GM12878 (cell line): ENCODE results near the gene PDGFD. TPM values are rescaled to one million over a fixed set of nuclear protein-coding genes. Genes with fewer than 3 reads are reported as not detected.
A peak's percentile ranks its signal among the peaks of the same experiment; 100 is the strongest.

Source experiments
- ATAC-seq: fragments of 200-7000 bp; cut with Tn5 transposase; 3 replicates; pipeline ENCODE4 v1.9.1; 2020; ENCODE audit warnings: mild to moderate bottlenecking, moderate library complexity
- BruUV-seq: library from RNA; stranded (reverse); fragments of 400-500 nt; replicated peaks from 2 replicates; lab custom pipeline; 2021; lab: Mats Ljungman, UMichigan
- CTCF ChIA-PET: fragments of 300-600 bp; sonication (Branson Sonifier 250); formaldehyde crosslinking; extraction: SDS; loops from one replicate; lab custom pipeline; 2021; ENCODE audit warnings: inconsistent platforms; lab: Yijun Ruan, JAX
- POLR2A ChIA-PET: fragments of 350-600 bp; formaldehyde crosslinking; extraction: SDS; loops from one replicate; lab custom pipeline; 2021; ENCODE audit warnings: inconsistent platforms; lab: Charles Lee
- RAD21 ChIA-PET: fragments of 300-600 bp; sonication (Branson Sonifier 250); formaldehyde crosslinking; loops from one replicate; lab custom pipeline; 2023; ENCODE audit warnings: antibody characterized with exemption; ENCODE audit not compliant: unreplicated experiment; lab: Charles Lee
- SMC1A ChIA-PET: fragments of 300-600 bp; sonication (Branson Sonifier 250); formaldehyde crosslinking; loops from one replicate; lab custom pipeline; 2023; ENCODE audit not compliant: unreplicated experiment, uncharacterized antibody; lab: Charles Lee
- DNase-seq: peaks from one replicate; pipeline ENCODE4 v3.0.0-alpha.2; 2011; ENCODE audit warnings: low read depth, low spot score
- FAIRE-seq: peaks from 3 replicates; lab custom pipeline; 2011; peaks lifted over from hg19 to GRCh38; lab: Jason Lieb, UNC
- H2AFZ ChIP-seq: 2 replicates; pipeline ENCODE4 v1.6.0; 2011; ENCODE audit warnings: low read depth, low read length, control low read depth; ENCODE audit not compliant: control insufficient read depth
- H3K27ac ChIP-seq: 2 replicates; pipeline ENCODE4 v1.5.1; 2011; ENCODE audit warnings: control low read depth; ENCODE audit not compliant: control insufficient read depth, insufficient read depth
- H3K27me3 ChIP-seq, 2 experiments: replicated peaks in 1 of 2; 2 replicates each; pipeline versions ENCODE4 v1.6.0 to v1.6.1; 2011; ENCODE audit warnings: low read length in 1 of 2; ENCODE audit not compliant: control insufficient read depth in 2 of 2, insufficient read depth in 2 of 2
- H3K36me3 ChIP-seq, 2 experiments: 2 replicates each; pipeline ENCODE4 v1.5.1; 2011; ENCODE audit warnings: low read length in 1 of 2; ENCODE audit not compliant: control insufficient read depth in 2 of 2, insufficient read depth in 2 of 2
- H3K4me1 ChIP-seq: 2 replicates; pipeline ENCODE4 v1.6.1; 2011; ENCODE audit warnings: mild to moderate bottlenecking, low read length, moderate library complexity, mixed read lengths; ENCODE audit not compliant: control insufficient read depth, insufficient read depth
- H3K4me2 ChIP-seq: 2 replicates; pipeline ENCODE4 v1.6.0; 2011; ENCODE audit warnings: control low read depth; ENCODE audit not compliant: control insufficient read depth, insufficient read depth
- H3K4me3 ChIP-seq: fragments of 200-600 bp; sonication (generic); 2 replicates; pipeline ENCODE4 v1.5.1; 2016
- H3K79me2 ChIP-seq: 2 replicates; pipeline ENCODE4 v1.6.0; 2011; ENCODE audit warnings: low read length; ENCODE audit not compliant: control insufficient read depth, insufficient read depth
- H3K9ac ChIP-seq: 2 replicates; pipeline ENCODE4 v1.8.0; 2011; ENCODE audit warnings: low read length, control low read depth, mixed read lengths; ENCODE audit not compliant: control insufficient read depth, insufficient read depth
- H3K9me3 ChIP-seq: replicated peaks from 3 replicates; pipeline ENCODE4 v1.5.1; 2011; ENCODE audit warnings: mild to moderate bottlenecking, low read length; ENCODE audit not compliant: control insufficient read depth, insufficient read depth
- H4K20me1 ChIP-seq: 2 replicates; pipeline ENCODE4 v1.6.0; 2011; ENCODE audit not compliant: control insufficient read depth, insufficient read depth
- BCL11A ChIP-seq: IDR thresholded peaks from 2 replicates; pipeline ENCODE4 v1.6.1; 2011; ENCODE audit warnings: low read depth, low read length
- CEBPB ChIP-seq, 2 experiments: fragments of 150-350 bp in 1 of 2; IDR thresholded peaks; 2 replicates each; pipeline ENCODE4 v1.6.1; 2012 to 2014; ENCODE audit warnings: low read depth in 2 of 2, low read length in 2 of 2, borderline replicate concordance in 1 of 2, inconsistent platforms in 1 of 2
- ESRRA ChIP-seq: IDR thresholded peaks from 2 replicates; pipeline ENCODE4 v1.6.1; 2012; ENCODE audit warnings: mild to moderate bottlenecking, low read length, improper control_type of control experiment
- HDAC6 ChIP-seq: fragments of 200-600 bp; sonication (generic); IDR thresholded peaks from one replicate; pipeline ENCODE4 v1.8.0; 2017; ENCODE audit warnings: antibody characterized with exemption; ENCODE audit not compliant: unreplicated experiment
- MLLT1 ChIP-seq: fragments of 450-650 bp; IDR thresholded peaks from 2 replicates; pipeline ENCODE4 v1.6.1; 2016; ENCODE audit warnings: mild to moderate bottlenecking
- MXI1 ChIP-seq: fragments of 150-350 bp; IDR thresholded peaks from 2 replicates; pipeline ENCODE4 v1.6.1; 2011; ENCODE audit warnings: low read depth, mild to moderate bottlenecking, inconsistent platforms, low read length, improper control_type of control experiment
- NFIC ChIP-seq: IDR thresholded peaks from 2 replicates; pipeline ENCODE4 v1.6.1; 2012; ENCODE audit warnings: low read depth, mild to moderate bottlenecking, inconsistent platforms, low read length, moderate library complexity
- NFYA ChIP-seq: IDR thresholded peaks from 2 replicates; pipeline ENCODE4 v1.6.1; 2011; ENCODE audit warnings: low read depth, mild to moderate bottlenecking, low read length, improper control_type of control experiment, borderline replicate concordance
- NR2C2 ChIP-seq: IDR thresholded peaks from 2 replicates; pipeline ENCODE4 v1.6.1; 2011; ENCODE audit warnings: borderline replicate concordance, low read depth; ENCODE audit not compliant: control insufficient read depth, insufficient read length
- SKIL ChIP-seq: fragments of 450-650 bp; IDR thresholded peaks from 2 replicates; pipeline ENCODE4 v1.6.1; 2017; ENCODE audit warnings: mild to moderate bottlenecking, low read depth, inconsistent platforms; ENCODE audit not compliant: poor library complexity, severe bottlenecking
- SMC3 ChIP-seq: IDR thresholded peaks from 2 replicates; pipeline ENCODE4 v1.6.1; 2011; ENCODE audit warnings: low read length, improper control_type of control experiment, borderline replicate concordance
- SREBF2 ChIP-seq: IDR thresholded peaks from 2 replicates; pipeline ENCODE4 v1.6.1; 2012; ENCODE audit warnings: mild to moderate bottlenecking, low read length
- STAT3 ChIP-seq: IDR thresholded peaks from 2 replicates; pipeline ENCODE4 v1.6.1; 2011; ENCODE audit warnings: low read depth, low read length, improper control_type of control experiment
- TBL1XR1 ChIP-seq: IDR thresholded peaks from 2 replicates; pipeline ENCODE4 v1.6.1; 2012; ENCODE audit warnings: low read depth, low read length, improper control_type of control experiment
- TCF12 ChIP-seq: IDR thresholded peaks from 2 replicates; pipeline ENCODE4 v1.6.1; 2011; ENCODE audit warnings: low read depth, mild to moderate bottlenecking, low read length
- ZBED1 ChIP-seq: IDR thresholded peaks from 2 replicates; pipeline ENCODE4 v1.6.1; 2016; ENCODE audit warnings: borderline replicate concordance
- ZBTB4 ChIP-seq: fragments of 450-650 bp; formaldehyde crosslinking; IDR thresholded peaks from 2 replicates; pipeline ENCODE4 v1.4.0; 2022; ENCODE audit warnings: mild to moderate bottlenecking, moderate library complexity
- WGBS: methylation state at CpG from one replicate; pipeline ENCODE4 v1.1.6; 2016; ENCODE audit warnings: low lambda C conversion rate; ENCODE audit not compliant: insufficient replicate concordance, insufficient coverage; ENCODE audit errors: missing lambda C conversion rate; 5-methylcytosine and 5-hydroxymethylcytosine counted together
- in situ Hi-C: fragments of 300-500 bp; cut with MboI; formaldehyde crosslinking; loops from 9 replicates; pipeline ENCODE4 v1.14.3; 2018; ENCODE audit warnings: mixed read lengths
- intact Hi-C: fragments of 100-400 bp; cut with micrococcal nuclease; formaldehyde crosslinking; loops from one replicate; pipeline ENCODE4 v1.14.2; 2022; ENCODE audit not compliant: unreplicated experiment
- polyA plus RNA-seq, 11 experiments: library from polyadenylated mRNA; depleted of rRNA in 4 of 11; unstranded in 6 of 11; stranded (reverse) in 5 of 11; fragments of >200 nt; fragmentation: Nextera tagmentation in 4 of 11; fragmentation: Illumina TruSeq in 1 of 11; extraction: Ambion mirVana in 4 of 11; extraction: Trizol in 1 of 11; gene quantifications; 1 replicate in 1 of 11; 2 replicates in 10 of 11; pipeline versions ENCODE4 v1.2.1 to v1.2.3, GENCODE V29; 2011 to 2016; ENCODE audit warnings: inconsistent platforms in 2 of 11, missing spikeins in 2 of 11, low read depth in 1 of 11
- total RNA-seq, 4 experiments: library from RNA; depleted of rRNA in 3 of 4; stranded (reverse); fragments of >200 nt in 3 of 4; fragmentation: Illumina TruSeq in 1 of 4; extraction: Trizol in 1 of 4; gene quantifications; 2 replicates each; pipeline versions ENCODE4 v1.2.1 to v1.2.3, GENCODE V29; 2013 to 2021

Gene PDGFD
- total and polyA plus RNA-seq, 10 of the 15 experiments (the other 5 are each of a cell fraction or from before 2014, with no cell fraction given) = 0.05 to 0.13 TPM; not detected in 8

- TF ChIP-seq SMC3 (no peak), ZBED1 (no peak), MLLT1 (0 out of 2 replicates have a peak, but pooled peaks have one; percentile 33), NR2C2 (no peak)
Observed at GRCh38 chr11:103871923-103872551, 291.9 kb downstream of the PDGFD start (continued).

GRCh38 chr11:103870821-103871309 lies 293.1 kb downstream of the PDGFD start:
- Histone ChIP-seq H3K4me3 (no peak overlapping the region), H3K9me3 (no peaks in the 10 kb centered on the region), H3K4me2 (no peak overlapping the region), H3K4me1 (no peaks in the 10 kb centered on the region), H2AFZ (no peak overlapping the region), H3K27ac (no peak overlapping the region), H3K27me3 (no peaks in the 10 kb centered on the region; a peak in 1 of 4 replicates), H3K9ac (no peak overlapping the region), H3K36me3 (no peaks in the 10 kb centered on the region), H3K79me2 (no peaks in the 10 kb centered on the region), H4K20me1 (no peaks in the 10 kb centered on the region)
- DNase-seq (no peak), FAIRE-seq (no peak), ATAC-seq (no peak)
- no TSS peak for BruUV-seq
- RAD21 ChIA-PET = no interaction called here
- POLR2A ChIA-PET = no interaction called here
- CTCF ChIA-PET = no interaction called here
- SMC1A ChIA-PET = no interaction called here
- in situ Hi-C loops (no loop called here), intact Hi-C loops (no loop called here)
- WGBS = 60% methylated on average over 7 of the region's 7 CpGs
- TF ChIP-seq BCL11A (no peak), ESRRA (no peak), ZBTB4 (CRISPR knock-in tag) (no peak), NFIC (no peak), CEBPB (IDR thresholded peaks at IDR 0.05; ENCODE audit: borderline replicate concordance in 1 of 2, low read depth in 2 of 2, low read length in 2 of 2) (no peak), HDAC6 (no peak), SKIL (no peak), MXI1 (no peak), STAT3 (no peak), SREBF2 (no peak), TCF12 (no peak), TBL1XR1 (no peak), NFYA (no peak)
